ENCODE data around the gene CCDC192.
"Not testable (repeated sequence)": the region's sequence is repeated elsewhere in the genome, so short reads cannot be mapped to it uniquely, and the experiment has no call there.

CCDC192 gene, protein sequence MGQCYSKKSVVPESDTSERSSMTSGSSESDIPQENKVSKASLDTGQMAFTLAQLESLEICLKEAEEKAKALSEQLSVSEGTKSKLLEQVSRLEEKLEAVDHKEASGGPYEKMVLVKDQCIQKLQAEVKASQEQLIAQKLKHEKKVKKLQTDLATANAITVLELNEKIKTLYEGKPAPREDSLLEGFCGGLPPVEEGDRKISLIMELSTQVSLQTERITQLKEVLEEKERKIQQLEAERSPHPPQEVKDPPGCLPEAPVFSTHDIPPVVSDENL

DNA sequence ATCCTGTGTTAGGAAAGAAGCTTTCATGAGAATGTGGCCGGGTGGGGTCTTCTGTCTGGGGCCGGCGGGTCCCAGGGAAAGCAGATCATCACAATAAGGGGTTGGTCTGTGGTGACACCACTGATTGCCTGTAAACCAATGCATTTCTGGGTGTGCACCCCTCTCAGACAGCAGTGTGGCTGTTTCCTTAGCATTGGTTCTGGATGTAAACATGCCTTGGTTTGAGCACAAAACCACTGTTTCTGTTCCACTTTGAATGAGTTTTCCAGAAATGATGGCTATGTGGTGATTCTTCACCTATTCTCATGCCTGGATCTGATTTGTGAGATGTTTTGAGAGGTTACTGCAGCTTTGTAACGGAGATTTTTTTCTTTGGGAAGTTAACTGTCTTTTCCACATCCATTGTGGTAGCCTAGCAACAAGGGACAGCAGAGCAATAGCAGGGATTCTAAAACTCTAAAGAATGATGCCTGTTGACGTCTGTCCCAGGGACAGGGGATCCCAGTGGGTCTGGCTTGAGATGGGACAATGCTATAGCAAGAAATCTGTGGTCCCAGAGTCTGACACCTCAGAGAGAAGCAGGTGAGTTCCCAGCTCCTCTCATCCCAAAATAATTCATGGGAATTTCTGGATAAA lies at the start of gene CCDC192:
Gene CCDC192, plus strand, starts transcription at position 466 of the 636 bp plus-strand sequence. Its CDS starts 55 bp downstream, at position 521.
- Histone ChIP-seq H3K36me3 (ENCODE audit: insufficient read depth, low read length) (no peaks in the 10 kb centered on the region), H3K4me1 (ENCODE audit: insufficient read depth, low read length) (peaks cover 11% of the 10 kb centered on the region; the same call in 1 of the 2 replicates), H3K9ac (ENCODE audit: low read depth, low read length) (no peak within 1 kb of the TSS), H3K9me3 (ENCODE audit: control insufficient read depth, insufficient read depth, low read length) (no peaks in the 10 kb centered on the region)

DNA sequence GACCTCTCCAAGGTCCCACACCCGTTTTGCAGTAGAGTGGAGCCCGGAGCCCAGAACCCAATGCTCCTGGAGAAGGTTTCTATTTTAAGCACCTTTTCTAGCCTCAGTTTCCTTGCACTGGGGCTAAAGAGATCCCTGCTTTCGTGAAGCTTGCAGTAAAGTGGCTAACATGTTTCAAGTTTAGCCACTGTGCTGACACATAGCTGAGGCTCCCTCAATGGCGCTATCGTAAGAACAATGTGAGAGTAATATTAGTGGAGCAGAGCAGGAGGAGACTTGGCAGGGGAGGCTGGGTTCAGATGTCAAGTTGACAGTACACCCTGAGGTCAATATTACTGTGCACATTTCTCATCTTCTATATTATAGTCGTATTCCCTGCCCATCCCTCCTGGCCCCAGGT lies 46.4 kb upstream of the CCDC192 start:
- no peaks in the 10 kb centered on the region for H3K4me1 ChIP-seq (ENCODE audit: insufficient read depth, low read length)
- no peak overlapping the region for H3K9ac ChIP-seq (ENCODE audit: low read depth, low read length)
- H3K36me3 ChIP-seq (ENCODE audit: insufficient read depth, low read length): no peaks in the 10 kb centered on the region; the same call in 1 of the 2 replicates
- H3K9me3 ChIP-seq (ENCODE audit: control insufficient read depth, insufficient read depth, low read length): no peaks in the 10 kb centered on the region

GRCh38 chr5:127660047-127660733 lies 43.0 kb upstream of the CCDC192 start:
- H3K9me3 ChIP-seq (ENCODE audit: control insufficient read depth, insufficient read depth, low read length): no peaks in the 10 kb centered on the region
- H3K9ac ChIP-seq (ENCODE audit: low read depth, low read length): no peak overlapping the region
- no peaks in the 10 kb centered on the region; the same call in 1 of the 2 replicates for H3K36me3 ChIP-seq (ENCODE audit: insufficient read depth, low read length)
- H3K4me1 ChIP-seq (ENCODE audit: insufficient read depth, low read length): no peaks in the 10 kb centered on the region

GRCh38 chr5:127664093-127664492 lies 39.1 kb upstream of the CCDC192 start:
- no peak overlapping the region for H3K9ac ChIP-seq (ENCODE audit: low read depth, low read length)
- no peaks in the 10 kb centered on the region for H3K9me3 ChIP-seq (ENCODE audit: control insufficient read depth, insufficient read depth, low read length)
- no peaks in the 10 kb centered on the region for H3K4me1 ChIP-seq (ENCODE audit: insufficient read depth, low read length)
- no peaks in the 10 kb centered on the region for H3K36me3 ChIP-seq (ENCODE audit: insufficient read depth, low read length)

GRCh38 chr5:127665641-127666040 lies 37.5 kb upstream of the CCDC192 start:
- Histone ChIP-seq H3K9me3 (ENCODE audit: control insufficient read depth, insufficient read depth, low read length) (no peaks in the 10 kb centered on the region), H3K36me3 (ENCODE audit: insufficient read depth, low read length) (no peaks in the 10 kb centered on the region), H3K4me1 (ENCODE audit: insufficient read depth, low read length) (no peaks in the 10 kb centered on the region), H3K9ac (ENCODE audit: low read depth, low read length) (no peak overlapping the region)

- Histone ChIP-seq H3K4me1 (ENCODE audit: insufficient read depth, low read length) (no peaks in the 10 kb centered on the region), H3K36me3 (ENCODE audit: insufficient read depth, low read length) (no peaks in the 10 kb centered on the region), H3K9ac (ENCODE audit: low read depth, low read length) (no peak overlapping the region), H3K9me3 (ENCODE audit: control insufficient read depth, insufficient read depth, low read length) (no peaks in the 10 kb centered on the region)
These were observed 37.0 kb upstream of the CCDC192 start for GRCh38 chr5:127666043-127666716.

- no peaks in the 10 kb centered on the region for H3K4me1 ChIP-seq (ENCODE audit: insufficient read depth, low read length)
- no peak overlapping the region for H3K9ac ChIP-seq (ENCODE audit: low read depth, low read length)
- H3K9me3 ChIP-seq (ENCODE audit: control insufficient read depth, insufficient read depth, low read length): no peaks in the 10 kb centered on the region
- no peaks in the 10 kb centered on the region for H3K36me3 ChIP-seq (ENCODE audit: insufficient read depth, low read length)
These were observed 35.3 kb upstream of the CCDC192 start for GRCh38 chr5:127667926-127668325.

GRCh38 chr5:127671218-127671617 lies 32.0 kb upstream of the CCDC192 start:
- Histone ChIP-seq H3K36me3 (ENCODE audit: insufficient read depth, low read length) (no peaks in the 10 kb centered on the region), H3K9ac (ENCODE audit: low read depth, low read length) (no peak overlapping the region), H3K4me1 (ENCODE audit: insufficient read depth, low read length) (no peaks in the 10 kb centered on the region), H3K9me3 (ENCODE audit: control insufficient read depth, insufficient read depth, low read length) (no peaks in the 10 kb centered on the region)

DNA sequence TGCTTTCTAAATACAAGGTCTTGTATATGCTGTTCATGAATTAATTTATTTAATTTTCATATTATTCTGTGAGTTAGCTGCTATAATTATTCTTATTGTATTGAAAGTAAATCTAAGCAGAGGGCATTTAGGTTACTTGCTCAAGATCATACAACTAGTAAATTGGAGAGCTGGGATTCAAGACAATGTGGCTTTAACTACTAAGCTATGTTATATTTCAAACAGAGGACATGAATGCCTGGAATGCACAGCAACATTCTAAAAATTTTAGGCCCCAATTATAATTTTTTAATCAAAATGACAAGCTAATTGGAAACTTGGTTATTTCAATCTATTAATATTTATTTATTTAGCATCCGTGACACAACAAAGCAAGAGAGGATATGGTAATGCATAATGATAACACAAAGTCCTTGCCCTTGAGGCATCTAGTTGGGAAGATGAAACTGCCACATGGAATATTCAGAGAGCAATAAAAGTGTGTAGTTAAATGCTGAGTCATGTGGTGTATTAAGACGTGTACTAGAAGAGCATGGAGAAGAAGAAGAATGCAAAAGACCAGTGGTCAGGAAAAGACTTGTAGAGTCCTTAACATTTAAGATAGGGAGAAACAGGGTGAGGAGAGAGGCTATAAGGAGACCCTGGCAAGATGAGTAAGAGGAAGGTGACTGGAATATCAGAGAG lies 29.9 kb upstream of the CCDC192 start:
- no peaks in the 10 kb centered on the region for H3K4me1 ChIP-seq (ENCODE audit: insufficient read depth, low read length)
- H3K9ac ChIP-seq (ENCODE audit: low read depth, low read length): no peak overlapping the region
- H3K9me3 ChIP-seq (ENCODE audit: control insufficient read depth, insufficient read depth, low read length): no peaks in the 10 kb centered on the region
- no peaks in the 10 kb centered on the region for H3K36me3 ChIP-seq (ENCODE audit: insufficient read depth, low read length)

- H3K9ac ChIP-seq (ENCODE audit: low read depth, low read length); H3K4me1 ChIP-seq (ENCODE audit: insufficient read depth, low read length); H3K36me3 ChIP-seq (ENCODE audit: insufficient read depth, low read length); H3K9me3 ChIP-seq (ENCODE audit: control insufficient read depth, insufficient read depth, low read length): not testable (repeated sequence)
These were observed 26.2 kb upstream of the CCDC192 start for GRCh38 chr5:127676951-127677350.

GRCh38 chr5:127679691-127680330 lies 23.4 kb upstream of the CCDC192 start:
- H3K36me3 ChIP-seq (ENCODE audit: insufficient read depth, low read length); H3K9me3 ChIP-seq (ENCODE audit: control insufficient read depth, insufficient read depth, low read length); H3K9ac ChIP-seq (ENCODE audit: low read depth, low read length); H3K4me1 ChIP-seq (ENCODE audit: insufficient read depth, low read length): not testable (repeated sequence)

- no peak overlapping the region for H3K9ac ChIP-seq (ENCODE audit: low read depth, low read length)
- no peaks in the 10 kb centered on the region for H3K36me3 ChIP-seq (ENCODE audit: insufficient read depth, low read length)
- no peaks in the 10 kb centered on the region for H3K4me1 ChIP-seq (ENCODE audit: insufficient read depth, low read length)
- H3K9me3 ChIP-seq (ENCODE audit: control insufficient read depth, insufficient read depth, low read length): no peaks in the 10 kb centered on the region
These were observed 22.6 kb upstream of the CCDC192 start for GRCh38 chr5:127680595-127680994.

DNA sequence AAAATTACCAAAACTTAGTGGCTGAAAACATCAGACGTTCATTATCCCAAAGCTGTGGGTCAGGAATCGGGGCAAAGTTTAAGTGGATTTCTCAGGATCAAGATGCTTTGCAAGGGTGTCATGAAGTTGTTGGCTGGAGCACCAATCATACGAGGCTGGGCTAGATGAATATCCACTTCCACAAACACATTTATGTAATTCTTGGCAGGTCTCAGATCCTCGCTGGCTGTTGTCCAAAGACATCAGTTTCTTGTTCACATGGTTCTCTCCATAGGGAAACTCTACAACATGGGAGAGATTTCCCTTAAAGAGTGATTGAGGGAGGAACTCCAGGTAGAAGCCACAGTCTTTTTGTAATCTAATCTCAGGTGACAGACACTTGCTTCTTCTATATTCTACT lies 20.2 kb upstream of the CCDC192 start:
- no peaks in the 10 kb centered on the region for H3K36me3 ChIP-seq (ENCODE audit: insufficient read depth, low read length)
- H3K9me3 ChIP-seq (ENCODE audit: control insufficient read depth, insufficient read depth, low read length): no peaks in the 10 kb centered on the region
- no peaks in the 10 kb centered on the region for H3K4me1 ChIP-seq (ENCODE audit: insufficient read depth, low read length)
- no peak overlapping the region for H3K9ac ChIP-seq (ENCODE audit: low read depth, low read length)
